Neuronal stem cell (in vitro differentiated cells): ENCODE results near the gene UNC13C.

Experiments
- DNase-seq: peaks from one replicate; pipeline ENCODE4 v3.0.0-alpha.2; 2013; ENCODE audit warnings: low spot score
- H2AFZ ChIP-seq: one replicate; pipeline ENCODE4 v1.6.1; 2013; ENCODE audit warnings: mild to moderate bottlenecking, low read length, inconsistent platforms
- H2AK5ac ChIP-seq: 2 replicates; pipeline ENCODE4 v1.6.1; 2013; ENCODE audit warnings: low read depth, mild to moderate bottlenecking, inconsistent platforms, low read length, moderate library complexity, mixed read lengths
- H2BK120ac ChIP-seq: 2 replicates; pipeline ENCODE4 v1.6.1; 2013; ENCODE audit warnings: low read depth, mild to moderate bottlenecking, inconsistent platforms, low read length, moderate library complexity, mixed read lengths
- H2BK12ac ChIP-seq: one replicate; pipeline ENCODE4 v1.6.1; 2013; ENCODE audit warnings: low read length, inconsistent platforms
- H2BK15ac ChIP-seq: 2 replicates; pipeline ENCODE4 v1.6.1; 2013; ENCODE audit warnings: mild to moderate bottlenecking, low read length, inconsistent platforms, mixed read lengths
- H2BK5ac ChIP-seq: one replicate; pipeline ENCODE4 v1.6.1; 2013; ENCODE audit warnings: inconsistent platforms, mild to moderate bottlenecking, low read length, moderate library complexity
- H3K14ac ChIP-seq: one replicate; pipeline ENCODE4 v1.6.1; 2013; ENCODE audit warnings: low read length, inconsistent platforms
- H3K18ac ChIP-seq: 2 replicates; pipeline ENCODE4 v1.6.1; 2013; ENCODE audit warnings: low read length, inconsistent platforms
- H3K23ac ChIP-seq: 2 replicates; pipeline ENCODE4 v1.6.1; 2013; ENCODE audit warnings: low read depth, mild to moderate bottlenecking, mixed read lengths, low read length, inconsistent platforms; ENCODE audit not compliant: poor library complexity
- H3K27ac ChIP-seq: replicated peaks from 3 replicates; pipeline ENCODE4 v1.5.1; 2013; ENCODE audit warnings: low read length, inconsistent platforms
- H3K27me3 ChIP-seq, 3 experiments: 2 replicates each; pipeline ENCODE4 v1.6.1; 2013; ENCODE audit warnings: low read length in 3 of 3, mild to moderate bottlenecking in 2 of 3, inconsistent platforms in 1 of 3, low read depth in 1 of 3, mixed read lengths in 1 of 3, moderate library complexity in 1 of 3; ENCODE audit not compliant: control insufficient read depth in 3 of 3, insufficient read depth in 3 of 3
- H3K36me3 ChIP-seq, 2 donors: replicated peaks in 1 of 2; 2 replicates each; pipeline ENCODE4 v1.6.1; 2013; ENCODE audit warnings: low read length in 2 of 2; ENCODE audit not compliant: control insufficient read depth in 2 of 2, insufficient read depth in 2 of 2
- H3K4ac ChIP-seq: 2 replicates; pipeline ENCODE4 v1.6.1; 2013; ENCODE audit warnings: inconsistent platforms, mild to moderate bottlenecking, low read length, moderate library complexity
- H3K4me1 ChIP-seq, 2 donors: 1 replicate in 1 of 2; 2 replicates in 1 of 2; pipeline ENCODE4 v1.6.1; 2013; ENCODE audit warnings: low read length in 2 of 2, low read depth in 1 of 2; ENCODE audit not compliant: control insufficient read depth in 2 of 2, insufficient read depth in 1 of 2
- H3K4me2 ChIP-seq: one replicate; pipeline ENCODE4 v1.6.1; 2013; ENCODE audit warnings: mild to moderate bottlenecking, low read length, inconsistent platforms; ENCODE audit not compliant: insufficient read depth, poor library complexity, severe bottlenecking
- H3K4me3 ChIP-seq, 2 donors: 2 replicates each; pipeline ENCODE4 v1.5.1; 2013; ENCODE audit warnings: low read length in 2 of 2, mild to moderate bottlenecking in 2 of 2, inconsistent platforms in 1 of 2, moderate library complexity in 1 of 2
- H3K79me1 ChIP-seq: one replicate; pipeline ENCODE4 v1.6.1; 2013; ENCODE audit warnings: low read depth, mild to moderate bottlenecking, inconsistent platforms, low read length, moderate library complexity
- H3K9ac ChIP-seq: one replicate; pipeline ENCODE4 v1.6.1; 2013; ENCODE audit warnings: mild to moderate bottlenecking, low read depth, low read length, inconsistent platforms; ENCODE audit not compliant: poor library complexity
- H3K9me3 ChIP-seq, 2 donors: replicated peaks in 1 of 2; 2 replicates each; pipeline versions ENCODE3 to v1.6.1; 2013; ENCODE audit warnings: low read length in 2 of 2, mild to moderate bottlenecking in 2 of 2, inconsistent platforms in 1 of 2, low read depth in 1 of 2, mixed read lengths in 1 of 2, moderate library complexity in 1 of 2; ENCODE audit not compliant: control insufficient read depth in 2 of 2, insufficient read depth in 1 of 2
- H4K8ac ChIP-seq: one replicate; pipeline ENCODE4 v1.6.1; 2013; ENCODE audit warnings: low read depth, mild to moderate bottlenecking, inconsistent platforms, low read length, moderate library complexity
- H4K91ac ChIP-seq: one replicate; pipeline ENCODE4 v1.6.1; 2013; ENCODE audit warnings: low read length, low read depth, mild to moderate bottlenecking, inconsistent platforms; ENCODE audit not compliant: poor library complexity
- WGBS, 2 donors: extraction: QIAGEN DNeasy Blood & Tissue Kit; methylation state at CpG; one replicate each; pipeline ENCODE4 v1.1.7; 2013; ENCODE audit warnings: missing lambda C conversion rate in 2 of 2, mixed read lengths in 1 of 2; ENCODE audit not compliant: insufficient read length in 2 of 2, insufficient replicate concordance in 1 of 2; ENCODE audit errors: extremely low coverage in 2 of 2; 5-methylcytosine and 5-hydroxymethylcytosine counted together

The UNC13C gene

GRCh38 chr15:53987480-53987879 is 9.2 kb downstream of the UNC13C start:
- Histone ChIP-seq H2AFZ (no peak overlapping the region), H3K9me3 (no peaks in the 10 kb centered on the region), H3K27ac (no peak overlapping the region), H3K14ac (no peak overlapping the region), H4K91ac (no peak overlapping the region), H3K4ac (no peak overlapping the region), H3K23ac (no peak overlapping the region), H3K9ac (no peak overlapping the region), H3K18ac (no peak overlapping the region), H3K79me1 (no peaks in the 10 kb centered on the region), H3K4me2 (no peak overlapping the region), H3K4me1 (no peaks in the 10 kb centered on the region), H2AK5ac (no peak overlapping the region), H2BK5ac (no peak overlapping the region), H3K27me3 (no peaks in the 10 kb centered on the region), H2BK15ac (no peak overlapping the region), H3K36me3 (no peaks in the 10 kb centered on the region), H4K8ac (no peak overlapping the region), H2BK12ac (no peak overlapping the region), H3K4me3 (no peak overlapping the region), H2BK120ac (no peak overlapping the region)
- DNase-seq, result no peak
- no CpG with 5 or more reads among the region's 2 CpGs for WGBS, 2 donors

GRCh38 chr15:54007256-54007655 is 29.0 kb downstream of the UNC13C start:
- no peak overlapping the region for H2BK5ac ChIP-seq
- H2AFZ ChIP-seq, result no peak overlapping the region
- no peak overlapping the region for H3K4ac ChIP-seq
- H3K9ac ChIP-seq, result no peak overlapping the region
- H3K9me3 ChIP-seq, result no peaks in the 10 kb centered on the region
- H3K4me3 ChIP-seq, result no peak overlapping the region
- H3K4me1 ChIP-seq, result no peaks in the 10 kb centered on the region
- no peak overlapping the region for H3K27ac ChIP-seq
- WGBS, 2 donors, result no CpG with 5 or more reads among the region's 2 CpGs
- H3K79me1 ChIP-seq, result no peaks in the 10 kb centered on the region
- H2BK15ac ChIP-seq, result no peak overlapping the region
- no peak overlapping the region for H3K23ac ChIP-seq
- H3K27me3 ChIP-seq, result peaks cover 0 to 3% (median 0%) of the 10 kb centered on the region in 3 experiments
- H2BK120ac ChIP-seq, result no peak overlapping the region
- no peak overlapping the region for H3K18ac ChIP-seq
- H3K4me2 ChIP-seq, result no peak overlapping the region
- no peaks in the 10 kb centered on the region for H3K36me3 ChIP-seq
- no peak overlapping the region for H3K14ac ChIP-seq
- H4K8ac ChIP-seq, result no peak overlapping the region
- DNase-seq, result no peak
- H2BK12ac ChIP-seq, result no peak overlapping the region
- no peak overlapping the region for H2AK5ac ChIP-seq
- H4K91ac ChIP-seq, result no peak overlapping the region

GRCh38 chr15:54011656-54012055 is 33.4 kb downstream of the UNC13C start:
- no peak overlapping the region for H3K4me3 ChIP-seq
- H3K9me3 ChIP-seq, result no peaks in the 10 kb centered on the region
- no CpG with 5 or more reads among the region's 1 CpG for WGBS, 2 donors
- H3K9ac ChIP-seq, result no peak overlapping the region
- H2BK5ac ChIP-seq, result no peak overlapping the region
- H3K4me2 ChIP-seq, result no peak overlapping the region
- no peak overlapping the region for H3K4ac ChIP-seq
- H3K79me1 ChIP-seq, result no peaks in the 10 kb centered on the region
- H4K8ac ChIP-seq, result no peak overlapping the region
- H2AK5ac ChIP-seq, result no peak overlapping the region
- no peak overlapping the region for H2BK12ac ChIP-seq
- no peak overlapping the region for H3K27ac ChIP-seq
- no peak overlapping the region for H2AFZ ChIP-seq
- no peaks in the 10 kb centered on the region for H3K36me3 ChIP-seq
- H3K27me3 ChIP-seq, result no peaks in the 10 kb centered on the region
- DNase-seq, result no peak
- no peak overlapping the region for H2BK15ac ChIP-seq
- no peak overlapping the region for H3K14ac ChIP-seq
- no peak overlapping the region for H3K18ac ChIP-seq
- H3K4me1 ChIP-seq, result no peaks in the 10 kb centered on the region
- no peak overlapping the region for H2BK120ac ChIP-seq
- H4K91ac ChIP-seq, result no peak overlapping the region
- H3K23ac ChIP-seq, result no peak overlapping the region

- Histone ChIP-seq H3K36me3 (no peaks in the 10 kb centered on the region), H3K9ac (no peak overlapping the region), H3K79me1 (no peaks in the 10 kb centered on the region), H3K4me1 (no peaks in the 10 kb centered on the region), H3K4ac (no peak overlapping the region), H3K27me3 (no peaks in the 10 kb centered on the region), H4K91ac (no peak overlapping the region), H4K8ac (no peak overlapping the region), H3K27ac (no peak overlapping the region), H3K14ac (no peak overlapping the region), H2BK5ac (no peak overlapping the region), H2BK12ac (no peak overlapping the region), H2AFZ (no peak overlapping the region), H2BK120ac (no peak overlapping the region), H3K4me3 (no peak overlapping the region), H2AK5ac (no peak overlapping the region), H3K18ac (no peak overlapping the region), H3K4me2 (no peak overlapping the region), H2BK15ac (no peak overlapping the region), H3K23ac (no peak overlapping the region), H3K9me3 (no peaks in the 10 kb centered on the region)
- no CpG with 5 or more reads among the region's 4 CpGs for WGBS, 2 donors
- no peak for DNase-seq
These were observed 35.9 kb downstream of the UNC13C start for GRCh38 chr15:54014067-54014655.
